HuH-7 (cell line): ENCODE measurements around the gene SLC1A3.

Experiments used
- DNase-seq: peaks from one replicate; pipeline ENCODE4 v3.0.0; 2011; ENCODE audit warnings: low spot score

Gene SLC1A3

GRCh38 chr5:36655161-36655560, 48.8 kb downstream of the SLC1A3 start:
- DNase-seq = no peak

GRCh38 chr5:36656556-36656955, 50.1 kb downstream of the SLC1A3 start:
- no peak for DNase-seq

GRCh38 chr5:36657563-36657995, 51.2 kb downstream of the SLC1A3 start:
- no peak for DNase-seq

- no peak for DNase-seq
Measured at GRCh38 chr5:36658038-36658756, 51.8 kb downstream of the SLC1A3 start.

- DNase-seq = no peak
Measured at GRCh38 chr5:36659411-36659810, 53.0 kb downstream of the SLC1A3 start.

GRCh38 chr5:36660397-36661049, 54.1 kb downstream of the SLC1A3 start:
- no peak for DNase-seq

- DNase-seq = no peak
Measured at GRCh38 chr5:36661456-36662220, 55.2 kb downstream of the SLC1A3 start.

GRCh38 chr5:36662291-36662851, 56.0 kb downstream of the SLC1A3 start:
- DNase-seq = no peak

GRCh38 chr5:36664766-36665165, 58.4 kb downstream of the SLC1A3 start:
- DNase-seq = no peak

GRCh38 chr5:36665628-36666027, 59.2 kb downstream of the SLC1A3 start:
- no peak for DNase-seq

- no peak for DNase-seq
Measured at GRCh38 chr5:36666274-36666673, 59.9 kb downstream of the SLC1A3 start.

- no peak for DNase-seq
Measured at GRCh38 chr5:36666986-36667385, 60.6 kb downstream of the SLC1A3 start.

GRCh38 chr5:36667824-36668223, 61.4 kb downstream of the SLC1A3 start:
- DNase-seq = no peak

GRCh38 chr5:36669015-36669651, 62.7 kb downstream of the SLC1A3 start:
- DNase-seq = no peak

- DNase-seq = no peak
Measured at GRCh38 chr5:36670548-36670947, 64.1 kb downstream of the SLC1A3 start.

GRCh38 chr5:36675282-36675681, 68.9 kb downstream of the SLC1A3 start:
- no peak for DNase-seq

- DNase-seq = no peak
Measured at GRCh38 chr5:36679221-36679989, 73.0 kb downstream of the SLC1A3 start.

- no peak for DNase-seq
Measured at GRCh38 chr5:36680066-36680465, 73.7 kb downstream of the SLC1A3 start.

GRCh38 chr5:36681711-36682110, 75.3 kb downstream of the SLC1A3 start:
- DNase-seq = no peak

- DNase-seq = no peak
Measured at GRCh38 chr5:36682499-36682898, 76.1 kb downstream of the SLC1A3 start.

GRCh38 chr5:36683821-36684434, 77.5 kb downstream of the SLC1A3 start:
- DNase-seq = peak; percentile 57
